K562 (cell line): ENCODE data around the gene ZNHIT1. TPM values are rescaled to one million over a fixed set of nuclear protein-coding genes. Genes with fewer than 3 reads are reported as not detected.

Source experiments
- ATF6 ChIP-seq: sonication (generic); formaldehyde crosslinking; IDR thresholded peaks from 2 replicates; pipeline ENCODE4 v1.4.0; 2020; ENCODE audit warnings: mild to moderate bottlenecking, missing genetic modification reagents
- FOXK1 ChIP-seq: sonication (generic); formaldehyde crosslinking; IDR thresholded peaks from 2 replicates; pipeline ENCODE4 v1.8.0; 2022; ENCODE audit warnings: missing genetic modification reagents, mild to moderate bottlenecking, borderline replicate concordance
- FOXK2 ChIP-seq, 2 experiments: fragments of 450-650 bp; IDR thresholded peaks in 1 of 2; conservative IDR thresholded peaks in 1 of 2; 2 replicates each; pipeline ENCODE4 v1.6.1; 2016; ENCODE audit warnings: low read depth in 2 of 2, mild to moderate bottlenecking in 1 of 2
- HSF4 ChIP-seq: fragments of 250-450 bp; sonication (Bioruptor Pico); IDR thresholded peaks from 2 replicates; pipeline ENCODE4 v2.1.2; 2022; ENCODE audit warnings: mild to moderate bottlenecking, moderate library complexity, borderline replicate concordance
- KLF16 ChIP-seq: IDR thresholded peaks from 2 replicates; pipeline ENCODE4 v1.6.1; 2016; ENCODE audit warnings: antibody characterized with exemption
- LEF1 ChIP-seq: fragments of 450-650 bp; IDR thresholded peaks from 2 replicates; pipeline ENCODE4 v1.6.1; 2016; ENCODE audit warnings: mild to moderate bottlenecking
- MYC ChIP-seq, 2 experiments: fragments of 250-450 bp in 1 of 2; sonication (Bioruptor Pico) in 1 of 2; IDR thresholded peaks; 2 replicates each; pipeline versions ENCODE4 v1.5.1 to v1.6.1; 2012 to 2021; ENCODE audit warnings: low read depth in 2 of 2, borderline replicate concordance in 1 of 2, improper control_type of control experiment in 1 of 2, low read length in 1 of 2, mild to moderate bottlenecking in 1 of 2, moderate library complexity in 1 of 2
- NCOA6 ChIP-seq: fragments of 450-650 bp; IDR thresholded peaks from 2 replicates; pipeline ENCODE4 v1.6.1; 2017; ENCODE audit warnings: mild to moderate bottlenecking
- SIX5 ChIP-seq, 2 experiments: IDR thresholded peaks; 2 replicates each; pipeline ENCODE4 v1.6.1; 2011; ENCODE audit warnings: low read length in 2 of 2, borderline replicate concordance in 1 of 2, low read depth in 1 of 2, mild to moderate bottlenecking in 1 of 2, moderate library complexity in 1 of 2; ENCODE audit not compliant: insufficient read depth in 1 of 2
- SMARCC2 ChIP-seq: fragments of 450-650 bp; IDR thresholded peaks from 2 replicates; pipeline ENCODE4 v1.6.1; 2017; ENCODE audit warnings: antibody characterized with exemption, moderate library complexity, mild to moderate bottlenecking, low read depth
- SNAPC5 ChIP-seq: fragments of 250-450 bp; sonication (Bioruptor Pico); IDR thresholded peaks from 2 replicates; pipeline ENCODE4 v1.8.0; 2021; ENCODE audit warnings: moderate library complexity, mild to moderate bottlenecking, inconsistent platforms
- THRAP3 ChIP-seq: fragments of 450-650 bp; IDR thresholded peaks from 2 replicates; pipeline ENCODE4 v1.6.1; 2016; ENCODE audit warnings: mild to moderate bottlenecking, inconsistent platforms, borderline replicate concordance
- YY1 ChIP-seq, 3 experiments: IDR thresholded peaks; 2 replicates each; pipeline ENCODE4 v1.6.1; 2011; ENCODE audit warnings: low read length in 2 of 3, mild to moderate bottlenecking in 2 of 3, moderate library complexity in 2 of 3, borderline replicate concordance in 1 of 3, control low read depth in 1 of 3, low read depth in 1 of 3; ENCODE audit not compliant: insufficient read depth in 3 of 3, insufficient replicate concordance in 2 of 3, control insufficient read depth in 1 of 3, insufficient read length in 1 of 3; ENCODE audit errors: extremely low read depth in 1 of 3
- ZNF121 ChIP-seq: sonication (generic); formaldehyde crosslinking; conservative IDR thresholded peaks from 2 replicates; pipeline ENCODE4 v1.8.0; 2022; ENCODE audit warnings: missing genetic modification reagents
- ZNF41 ChIP-seq: fragments of 250-450 bp; sonication (Bioruptor Pico); conservative IDR thresholded peaks from 2 replicates; pipeline ENCODE4 v1.4.0; 2020; ENCODE audit warnings: mild to moderate bottlenecking
- ZNF512 ChIP-seq: IDR thresholded peaks from 2 replicates; pipeline ENCODE4 v1.6.1; 2016; ENCODE audit warnings: missing genetic modification characterization, missing compliant biosample characterization
- ZNF592 ChIP-seq: fragments of 450-650 bp; IDR thresholded peaks from 2 replicates; pipeline ENCODE4 v1.6.1; 2017; ENCODE audit warnings: antibody characterized with exemption, mild to moderate bottlenecking
- polyA plus RNA-seq, 8 experiments: library from polyadenylated mRNA; depleted of rRNA in 4 of 8; stranded (reverse) in 5 of 8; unstranded in 3 of 8; fragments of >200 nt; fragmentation: Nextera tagmentation in 2 of 8; fragmentation: Illumina TruSeq in 1 of 8; extraction: Ambion mirVana in 2 of 8; extraction: Trizol in 1 of 8; gene quantifications; 2 replicates each; pipeline versions ENCODE4 v1.2.1 to v1.2.3, GENCODE V29; 2011 to 2014; ENCODE audit warnings: inconsistent platforms in 1 of 8, missing spikeins in 1 of 8
- total RNA-seq, 7 experiments: library from RNA; depleted of rRNA in 6 of 7; stranded (reverse); fragments of >200 nt in 6 of 7; fragmentation: Illumina TruSeq in 2 of 7; extraction: Trizol in 2 of 7; gene quantifications; 2 replicates each; pipeline versions ENCODE4 v1.2.1 to v1.2.3, GENCODE V29; 2011 to 2021; ENCODE audit warnings: low replicate concordance in 1 of 7

Gene ZNHIT1
- total and polyA plus RNA-seq, 9 of the 15 experiments (the other 6 are each of a cell fraction or from before 2014, with no cell fraction given): 6.4 to 162 (median 70.1) TPM

GRCh38 chr7:101217388-101218235 lies at the start of gene ZNHIT1, which contains the start of gene PLOD3 (continued):
- TF ChIP-seq ZNF512 (no peak), SMARCC2 (no peak), ZNF592 (no peak), MYC (IDR thresholded peaks at IDR 0.05; ENCODE audit: low read depth, low read length) (peak; percentile 87), MYC (CRISPR knock-in tag; IDR thresholded peaks at IDR 0.05; ENCODE audit: borderline replicate concordance, low read depth) (peak; percentile 35; the same call in 1 of the 2 replicates), HSF4 (CRISPR knock-in tag) (0 out of 2 replicates have a peak, but pooled peaks have one; percentile 59), FOXK2 (conservative IDR thresholded peaks at IDR 0.05 in 1 of 2, IDR thresholded peaks at IDR 0.05 in 1 of 2; ENCODE audit: low read depth in 2 of 2) (peak; percentile 49 to 55), YY1 (IDR thresholded peaks at IDR 0.05; ENCODE audit: borderline replicate concordance in 1 of 3, control insufficient read depth in 1 of 3, extremely low read depth in 1 of 3, insufficient read depth in 3 of 3, insufficient read length in 1 of 3, insufficient replicate concordance in 2 of 3, low read depth in 1 of 3, low read length in 2 of 3) (peak; percentile 87 to 99 (median 97)), LEF1 (0 out of 2 replicates have a peak, but pooled peaks have one; percentile 33), ZNF121 (CRISPR knock-in tag) (no peak), NCOA6 (no peak), SNAPC5 (no peak), FOXK1 (CRISPR knock-in tag) (no peak), THRAP3 (no peak), KLF16 (peak; percentile 46; the same call in 1 of the 2 replicates), ZNF41 (0 out of 2 replicates have a peak, but pooled peaks have one; percentile 47), ATF6 (CRISPR knock-in tag) (peak; percentile 6; the same call in 1 of the 2 replicates), SIX5 (IDR thresholded peaks at IDR 0.05; ENCODE audit: borderline replicate concordance in 1 of 2, insufficient read depth in 1 of 2, low read depth in 1 of 2, low read length in 2 of 2) (peak; percentile 42 to 64; a peak in 3 of 4 replicates)
